Spleen (tissue), 7 donors: ENCODE data around the gene MSMP.

ENCODE experiments used
- POLR2A ChIP-seq, 3 donors: fragments of 450-650 bp; IDR thresholded peaks; one replicate each; pipeline ENCODE4 v1.5.1; 2017; ENCODE audit warnings: antibody characterized with exemption in 3 of 3, mild to moderate bottlenecking in 1 of 3
- TF ChIP-seq, protein P1 (sequence below), 11 experiments: fragments of 200-600 bp in 7 of 11; fragments of 450-650 bp in 4 of 11; sonication (generic) in 4 of 11; IDR thresholded peaks in 8 of 11; conservative IDR thresholded peaks in 3 of 11; 1 replicate in 7 of 11; 2 replicates in 4 of 11; pipeline versions ENCODE4 v1.4.0 to v1.8.0; 2016 to 2021; ENCODE audit warnings: antibody characterized with exemption in 11 of 11, inconsistent platforms in 4 of 11, mild to moderate bottlenecking in 1 of 11
- donor health status: DM: no; HTN: no; CAD: no; lungs with moderate emphysema.
- donor health status: DM: no; HTN: no; CAD: no.
- donor health status: DM: no; HTN: no; CAD: no.

DNA sequence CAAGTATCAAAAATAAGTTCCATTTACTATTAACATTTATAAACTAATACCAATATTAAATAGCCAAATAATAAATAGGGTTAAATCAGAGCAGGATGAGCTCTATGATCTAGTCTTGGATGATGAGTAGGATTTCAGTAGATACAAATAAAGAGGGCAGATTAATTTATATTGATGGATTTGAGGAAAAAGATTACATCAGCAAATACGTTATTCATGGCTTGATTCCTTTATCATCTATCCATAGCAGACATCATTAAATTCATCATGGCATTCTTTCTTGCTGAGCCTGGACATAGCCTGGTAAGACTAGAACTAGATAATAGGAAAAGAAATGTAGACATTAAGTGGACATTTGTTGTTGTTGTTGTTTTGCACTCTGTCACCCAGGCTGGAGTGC, 13.4 kb upstream of the MSMP start:
- TF ChIP-seq, protein P1, sequence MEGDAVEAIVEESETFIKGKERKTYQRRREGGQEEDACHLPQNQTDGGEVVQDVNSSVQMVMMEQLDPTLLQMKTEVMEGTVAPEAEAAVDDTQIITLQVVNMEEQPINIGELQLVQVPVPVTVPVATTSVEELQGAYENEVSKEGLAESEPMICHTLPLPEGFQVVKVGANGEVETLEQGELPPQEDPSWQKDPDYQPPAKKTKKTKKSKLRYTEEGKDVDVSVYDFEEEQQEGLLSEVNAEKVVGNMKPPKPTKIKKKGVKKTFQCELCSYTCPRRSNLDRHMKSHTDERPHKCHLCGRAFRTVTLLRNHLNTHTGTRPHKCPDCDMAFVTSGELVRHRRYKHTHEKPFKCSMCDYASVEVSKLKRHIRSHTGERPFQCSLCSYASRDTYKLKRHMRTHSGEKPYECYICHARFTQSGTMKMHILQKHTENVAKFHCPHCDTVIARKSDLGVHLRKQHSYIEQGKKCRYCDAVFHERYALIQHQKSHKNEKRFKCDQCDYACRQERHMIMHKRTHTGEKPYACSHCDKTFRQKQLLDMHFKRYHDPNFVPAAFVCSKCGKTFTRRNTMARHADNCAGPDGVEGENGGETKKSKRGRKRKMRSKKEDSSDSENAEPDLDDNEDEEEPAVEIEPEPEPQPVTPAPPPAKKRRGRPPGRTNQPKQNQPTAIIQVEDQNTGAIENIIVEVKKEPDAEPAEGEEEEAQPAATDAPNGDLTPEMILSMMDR (IDR thresholded peaks at IDR 0.05 in 8 of 11, conservative IDR thresholded peaks at IDR 0.05 in 3 of 11), result no peak
- TF ChIP-seq POLR2A (IDR thresholded peaks at IDR 0.05), result no peak
